HG02884 (cell line): ENCODE measurements around the gene FBLN1.
"Not testable (repeated sequence)": the region's sequence is repeated elsewhere in the genome, so short reads cannot be mapped to it uniquely, and the experiment has no call there.

Experiments
- ATAC-seq: cut with Tn5 transposase; IDR thresholded peaks from one replicate; pipeline ENCODE4 v1.9.1; 2021; ENCODE audit warnings: mild to moderate bottlenecking, moderate library complexity; ENCODE audit not compliant: unreplicated experiment

The FBLN1 gene

GRCh38 chr22:45602004-45602733 lies 99.5 kb downstream of the FBLN1 start:
- ATAC-seq = no peak

DNA sequence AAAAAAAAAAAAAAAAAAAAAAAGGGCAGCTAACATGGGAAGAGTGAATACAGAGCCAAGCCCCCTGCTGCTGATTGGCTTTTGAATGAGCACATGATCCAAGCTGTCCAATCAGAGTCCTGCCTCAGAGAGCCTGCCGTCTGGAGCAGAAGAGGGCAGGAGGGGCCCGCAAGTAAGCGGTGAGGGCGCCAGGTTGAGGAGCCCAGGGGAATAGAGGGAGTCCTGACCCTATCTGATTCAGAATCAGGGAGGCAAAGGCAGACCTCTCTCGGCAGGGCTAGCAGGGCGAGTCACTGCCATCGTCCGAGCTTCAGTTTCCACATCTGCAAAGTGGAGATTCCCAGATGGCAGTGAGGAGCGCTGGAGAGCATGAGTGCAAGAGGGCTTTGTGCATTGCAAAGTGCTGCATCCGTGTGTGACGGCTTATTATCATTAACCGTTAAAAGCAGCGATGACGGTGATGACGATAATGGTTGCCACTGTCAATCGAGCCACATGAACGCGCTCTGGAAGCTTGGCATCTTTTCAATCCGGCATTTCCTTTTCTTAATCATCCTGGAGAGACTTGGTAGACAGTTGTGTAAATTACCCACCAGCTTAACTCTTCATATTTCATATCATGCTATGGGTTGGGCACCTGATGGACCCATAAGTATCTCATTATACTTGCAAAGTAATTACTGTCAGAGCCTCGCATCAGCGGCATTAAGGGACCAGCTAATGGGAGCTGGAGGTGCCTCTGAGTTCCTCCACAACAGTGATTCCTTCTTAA lies 100.3 kb downstream of the FBLN1 start:
- ATAC-seq = no peak

DNA sequence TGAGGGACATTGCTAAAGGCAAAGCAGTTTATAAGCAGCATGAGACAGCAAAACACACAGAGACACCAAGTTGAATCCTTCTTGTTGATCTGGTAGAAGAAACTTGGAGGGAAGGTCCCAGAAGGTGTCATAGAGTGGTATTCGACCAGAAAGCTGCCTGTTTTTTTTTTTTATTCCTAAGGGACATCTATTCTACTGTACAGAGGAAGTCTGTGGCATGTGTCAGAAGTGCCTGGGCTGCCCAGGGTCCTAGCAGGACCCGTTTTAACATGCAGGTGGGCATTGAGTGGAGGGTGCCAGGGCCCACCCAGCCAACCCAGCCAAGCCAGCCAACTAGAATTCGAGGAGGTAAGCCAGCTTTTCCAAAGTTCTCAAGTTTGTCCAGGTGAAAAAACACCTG lies 100.9 kb downstream of the FBLN1 start:
- ATAC-seq = no peak

- ATAC-seq = not testable (repeated sequence)
Measured at GRCh38 chr22:45608045-45608444, 105.4 kb downstream of the FBLN1 start.

GRCh38 chr22:45608763-45609180 lies 106.1 kb downstream of the FBLN1 start:
- ATAC-seq = no peak

GRCh38 chr22:45612451-45612901 lies 109.8 kb downstream of the FBLN1 start:
- no peak for ATAC-seq

DNA sequence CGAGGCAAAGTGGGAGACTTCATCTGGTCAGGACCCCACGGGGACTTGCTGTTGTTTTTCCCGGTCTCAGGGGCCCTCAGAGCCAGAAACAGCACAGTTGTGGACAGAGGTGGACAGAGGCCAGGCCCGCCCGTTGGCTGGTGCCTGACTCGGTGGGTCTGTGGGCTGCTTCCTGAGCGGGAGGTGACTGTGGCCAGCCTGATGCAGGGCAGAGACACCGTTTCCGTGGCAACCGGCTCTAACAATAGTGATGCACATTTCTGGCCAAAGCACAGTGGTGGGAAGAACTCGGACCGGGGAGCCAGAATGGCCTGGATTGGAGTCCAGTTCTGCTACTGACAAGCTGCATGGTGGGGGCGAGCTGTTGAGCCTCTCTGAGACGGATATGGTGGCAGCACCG lies 110.3 kb downstream of the FBLN1 start:
- ATAC-seq = no peak

DNA sequence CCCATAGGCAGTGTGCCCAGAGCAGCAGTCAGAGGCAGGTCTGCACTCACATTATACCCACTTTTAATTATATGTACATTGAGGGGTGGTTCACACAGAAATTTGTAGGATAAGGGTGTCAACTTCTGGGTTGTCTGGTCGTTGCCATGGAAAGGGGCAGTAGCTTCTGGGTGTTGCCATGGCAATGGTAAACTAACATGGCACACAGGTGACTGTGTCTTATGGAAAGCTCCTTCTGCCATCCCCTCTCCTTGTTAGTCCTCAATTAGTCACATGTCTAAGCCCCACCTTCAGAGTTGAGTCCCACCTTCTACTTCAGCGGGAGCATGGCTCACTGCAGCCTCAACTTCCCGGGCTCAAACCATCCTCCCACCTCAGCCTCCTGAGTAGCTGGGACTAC lies 112.7 kb downstream of the FBLN1 start:
- no peak for ATAC-seq

DNA sequence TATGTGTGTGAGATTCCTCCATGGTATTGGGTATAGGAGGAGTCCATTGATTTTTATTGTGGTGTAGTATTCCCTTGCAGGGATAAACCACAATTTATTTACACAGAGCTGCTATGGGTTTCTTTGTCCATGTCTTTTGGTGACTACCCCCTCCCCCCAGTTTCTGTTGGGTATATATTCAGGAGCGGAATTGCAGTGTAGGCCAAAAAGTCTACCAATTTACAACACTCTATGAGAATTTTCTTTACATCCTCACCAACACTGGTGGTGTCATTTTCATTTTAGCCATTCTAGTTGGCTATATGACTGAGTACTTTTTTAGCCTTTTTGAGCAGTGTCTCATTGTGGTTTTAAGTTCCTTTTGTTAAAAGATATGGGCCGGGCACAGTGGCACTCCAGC lies 113.7 kb downstream of the FBLN1 start:
- ATAC-seq = no peak

GRCh38 chr22:45617948-45618347 lies 115.3 kb downstream of the FBLN1 start:
- ATAC-seq = no peak

DNA sequence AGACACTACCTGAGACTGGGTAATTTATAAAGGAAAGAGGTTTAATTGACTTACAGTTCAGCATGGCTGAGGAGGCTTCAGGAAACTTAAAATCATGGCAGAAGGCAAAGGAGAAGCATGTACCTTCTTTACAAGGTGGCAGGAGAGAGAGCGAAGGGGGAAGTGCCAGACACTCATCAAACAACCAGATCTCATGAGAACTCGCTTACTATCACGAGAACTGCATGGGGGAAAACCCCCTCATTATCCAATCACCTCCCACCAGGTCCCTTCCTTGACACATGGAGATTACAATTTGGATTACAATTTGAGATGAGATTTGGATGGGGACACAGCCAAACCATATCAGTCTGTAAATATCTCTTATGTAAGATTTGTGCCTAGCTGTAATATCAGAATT lies 118.0 kb downstream of the FBLN1 start:
- no peak for ATAC-seq

DNA sequence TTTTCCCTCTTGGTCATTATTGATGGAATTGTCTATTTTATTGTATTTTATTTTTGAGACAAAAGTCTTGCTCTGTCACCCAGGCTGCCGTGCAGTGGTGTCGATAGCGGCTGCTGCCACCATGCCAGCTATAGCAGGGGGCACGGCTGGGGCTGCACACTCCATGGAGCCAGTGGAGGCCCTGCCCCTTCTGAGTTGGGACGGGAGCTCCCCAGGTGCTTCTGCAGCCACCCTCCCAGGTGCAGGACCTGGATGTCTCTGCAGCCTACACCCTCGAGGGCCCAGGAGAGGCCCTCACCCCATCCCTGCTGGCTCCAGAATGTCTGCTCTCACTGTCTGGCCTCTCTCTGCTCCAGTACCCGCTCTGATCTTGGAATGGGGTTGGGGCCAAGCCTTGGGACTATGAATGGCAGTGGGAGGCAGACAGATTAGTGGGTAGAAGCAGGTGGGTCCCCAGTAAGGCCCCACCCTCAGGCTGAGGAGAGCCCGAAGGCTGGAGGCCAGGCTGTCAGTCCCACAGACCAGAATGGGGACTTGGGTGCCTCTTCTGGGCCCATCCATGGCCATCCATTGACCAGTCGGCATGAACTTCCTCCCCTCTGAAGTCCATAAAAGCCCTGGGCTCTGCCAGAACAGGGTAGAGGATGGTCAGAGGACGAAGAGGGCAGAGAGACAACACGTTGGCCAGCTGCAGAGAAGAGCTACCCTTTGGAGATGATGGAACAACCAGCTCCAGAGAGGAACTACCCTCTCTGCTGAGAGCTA lies 119.3 kb downstream of the FBLN1 start:
- ATAC-seq = no peak

- not testable (repeated sequence) for ATAC-seq
Measured at GRCh38 chr22:45623464-45624145, 120.9 kb downstream of the FBLN1 start.

GRCh38 chr22:45626198-45626651 lies 123.5 kb downstream of the FBLN1 start:
- ATAC-seq = no peak

DNA sequence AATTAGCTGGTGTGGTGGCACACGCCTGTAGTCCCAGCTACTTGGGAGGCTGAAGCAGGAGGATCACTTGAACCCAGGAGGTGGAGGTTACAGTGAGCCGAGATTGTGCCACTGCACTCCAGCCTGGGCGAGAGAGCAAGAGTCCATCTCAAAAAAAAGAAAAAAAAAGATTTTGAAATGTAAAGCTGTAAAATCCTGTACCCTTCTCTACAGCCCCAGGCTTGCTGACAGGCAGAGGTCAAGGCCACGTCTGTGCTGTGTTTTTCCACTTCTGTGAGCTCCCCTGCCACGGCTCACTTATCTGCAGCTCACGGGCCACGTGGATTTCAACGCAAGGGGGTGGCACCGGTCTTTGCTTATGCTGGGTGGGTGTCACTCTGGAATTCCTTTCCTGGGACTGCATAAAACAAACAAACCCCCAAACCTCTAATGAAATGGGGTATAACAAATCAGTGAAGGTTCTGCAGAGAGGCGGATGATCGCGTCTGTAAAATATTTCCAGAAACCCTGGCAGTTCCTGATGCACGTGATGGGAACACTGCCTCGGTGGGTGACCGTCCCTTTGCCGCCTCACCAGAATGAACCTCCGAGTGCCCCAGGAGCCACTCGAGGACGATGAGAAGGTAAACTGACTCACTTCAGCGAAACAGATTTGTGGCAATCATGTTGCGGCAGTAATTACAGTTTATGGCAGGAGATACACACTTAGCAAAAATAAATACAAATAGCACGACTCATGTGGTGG lies 125.0 kb downstream of the FBLN1 start:
- no peak for ATAC-seq

GRCh38 chr22:45628515-45628914 lies 125.8 kb downstream of the FBLN1 start:
- no peak for ATAC-seq

DNA sequence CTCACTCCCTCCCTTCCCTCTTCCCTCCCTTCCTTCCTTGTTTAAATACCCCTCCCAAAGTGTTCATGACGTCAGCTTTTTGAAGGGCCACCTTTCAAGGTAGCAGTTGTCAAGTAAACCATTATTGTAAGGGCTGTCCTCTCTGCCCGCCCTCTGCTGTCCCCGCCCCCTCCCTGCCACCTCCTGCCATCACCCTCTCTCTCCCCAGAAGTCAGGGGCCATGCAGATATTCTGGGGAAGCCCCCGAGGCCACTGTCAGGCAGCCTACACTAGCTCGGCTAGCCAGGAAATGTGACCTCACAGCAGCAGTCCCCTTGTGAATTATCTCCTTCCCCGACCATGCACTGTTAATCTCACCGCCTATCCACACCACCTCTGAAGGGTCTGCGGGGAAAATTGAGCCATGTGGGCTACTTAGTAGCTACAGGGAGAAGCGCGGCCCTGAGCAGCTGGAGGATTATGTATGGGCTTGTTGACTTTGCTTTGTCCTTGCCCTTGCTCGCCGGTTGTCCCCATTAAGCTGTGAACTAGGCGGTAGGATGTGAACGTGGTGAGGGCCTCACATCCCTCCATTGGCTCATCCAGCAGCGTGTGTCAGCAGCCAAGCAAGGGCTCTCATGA lies 126.9 kb downstream of the FBLN1 start:
- no peak for ATAC-seq

DNA sequence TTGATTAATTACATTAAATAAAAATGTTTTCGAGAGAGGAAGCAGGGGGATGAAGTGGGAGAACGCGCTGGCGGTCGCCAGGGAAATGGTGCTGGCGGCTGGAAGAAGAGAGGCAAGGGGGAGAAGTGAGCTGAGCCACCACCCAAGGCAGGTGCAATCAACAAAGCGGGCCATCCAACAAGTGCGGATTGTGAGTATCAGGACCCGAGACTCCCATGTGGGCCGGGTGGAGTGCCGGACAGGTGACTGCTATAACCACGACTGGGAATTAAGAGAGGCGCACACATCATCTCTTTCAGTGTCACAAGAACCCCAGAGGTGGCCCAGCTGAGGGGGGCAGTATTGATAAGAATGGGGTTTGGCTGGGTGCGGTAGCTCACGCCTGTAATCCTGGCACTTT lies 127.8 kb downstream of the FBLN1 start:
- ATAC-seq = no peak

- ATAC-seq = no peak
Measured at GRCh38 chr22:45631140-45631840, 128.6 kb downstream of the FBLN1 start.
